NCI-H345 treated with DMSO at 0.1 percent for 48 hours (cell line): Measurements from ENCODE around the gene CHRM1.

Experiments used
- DNase-seq: peaks from one replicate; lab custom pipeline; 2025; ENCODE audit not compliant: unreplicated experiment; lab: John Stamatoyannopoulos, UW

Gene CHRM1

DNA sequence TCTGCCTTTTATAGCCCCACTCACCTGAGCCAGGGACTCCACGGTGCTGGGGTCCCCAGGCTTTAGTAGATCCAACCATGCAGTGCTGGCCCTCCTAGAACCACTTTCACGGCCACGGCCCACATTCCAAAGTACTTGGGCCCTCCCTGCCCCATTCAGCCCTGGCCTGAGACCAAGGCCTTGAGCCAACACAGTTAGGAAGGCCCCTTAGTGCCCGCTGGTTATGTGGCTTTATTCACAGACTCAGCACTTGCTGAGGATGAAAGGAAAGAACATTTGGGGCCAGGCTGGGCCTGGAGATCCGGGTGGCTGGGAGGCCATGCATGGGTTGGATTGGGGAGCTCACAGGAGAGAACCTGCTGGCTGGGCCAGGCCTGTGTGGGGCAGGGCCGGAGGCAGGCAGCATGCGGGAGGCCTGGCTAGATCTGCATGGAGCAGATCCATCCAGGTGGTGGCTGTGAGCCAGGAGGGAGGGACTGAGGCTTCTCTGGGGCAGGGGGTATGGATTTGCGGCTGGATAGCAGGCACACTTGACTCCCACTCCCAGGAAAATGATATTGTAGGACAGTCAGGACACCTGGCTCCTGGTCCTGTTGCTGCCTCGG is 12.6 kb downstream of the CHRM1 start:
- no peak for DNase-seq

DNA sequence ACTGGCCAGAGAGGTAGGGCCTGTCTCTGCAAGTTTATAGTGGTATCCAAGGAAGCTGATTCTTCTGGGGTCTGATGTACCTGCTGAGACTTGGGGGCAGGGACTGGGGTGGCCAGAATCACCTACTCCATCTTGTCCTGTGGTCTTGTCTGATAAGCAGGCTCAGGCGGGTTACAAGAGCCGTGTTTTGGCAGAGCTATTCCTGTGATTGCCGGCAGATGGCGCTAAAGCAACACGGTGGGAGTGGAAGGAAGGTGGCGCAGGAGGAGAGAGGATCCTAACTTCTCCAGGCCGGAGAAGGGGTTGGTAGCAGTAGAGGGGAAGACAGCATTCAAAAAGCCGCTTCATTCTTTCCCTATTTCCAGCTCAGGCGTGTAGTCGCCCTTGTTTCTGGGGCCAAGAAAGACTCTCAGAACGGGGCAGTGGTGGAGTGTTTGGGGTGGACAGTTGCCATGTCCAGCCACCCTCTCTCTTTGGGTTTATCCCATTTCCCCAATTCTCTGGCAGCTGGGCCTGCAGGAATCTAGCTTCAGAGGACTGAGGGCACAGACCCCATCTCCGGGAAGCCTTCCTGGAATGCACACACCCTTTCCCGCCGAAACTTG is 15.1 kb downstream of the CHRM1 start:
- peak; percentile 21 for DNase-seq

DNA sequence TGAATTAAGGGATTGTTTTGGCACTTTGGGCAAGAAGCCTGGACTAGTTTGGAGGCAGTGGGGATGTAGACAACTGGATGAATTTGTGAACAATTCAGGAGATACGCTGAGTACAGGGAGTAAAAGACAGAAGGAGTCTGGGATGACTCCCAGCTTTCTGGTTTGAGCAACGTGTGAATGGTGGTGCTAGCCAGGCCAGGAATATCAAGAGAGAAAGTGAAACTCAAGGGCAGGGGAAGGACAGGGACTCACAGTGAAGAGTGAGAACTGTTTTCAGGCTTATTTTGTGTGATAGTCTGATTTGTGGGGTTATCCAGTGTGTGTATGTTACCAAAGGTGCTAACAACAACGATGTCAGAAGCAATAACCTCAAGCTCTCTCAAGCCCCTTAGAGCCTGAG is 15.9 kb downstream of the CHRM1 start:
- no peak for DNase-seq

DNA sequence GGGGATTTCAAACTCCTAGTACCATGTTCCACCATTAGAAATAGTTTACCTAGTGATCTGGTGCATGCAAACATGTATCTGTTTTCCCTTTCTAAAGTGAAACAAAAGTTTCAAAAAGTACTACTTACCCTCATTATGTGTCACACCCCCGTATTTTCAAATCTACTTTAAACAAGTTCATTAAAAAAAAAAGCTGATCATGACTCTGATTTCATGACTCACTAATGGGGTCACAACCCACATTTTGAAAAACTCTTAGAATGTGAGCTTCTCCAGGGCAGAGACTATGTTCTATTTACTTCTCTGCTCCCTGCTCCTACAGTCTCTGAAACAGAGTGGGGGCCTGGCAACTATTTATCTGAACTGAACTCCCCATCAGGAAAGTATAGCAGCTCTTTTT is 18.2 kb downstream of the CHRM1 start:
- no peak for DNase-seq

DNA sequence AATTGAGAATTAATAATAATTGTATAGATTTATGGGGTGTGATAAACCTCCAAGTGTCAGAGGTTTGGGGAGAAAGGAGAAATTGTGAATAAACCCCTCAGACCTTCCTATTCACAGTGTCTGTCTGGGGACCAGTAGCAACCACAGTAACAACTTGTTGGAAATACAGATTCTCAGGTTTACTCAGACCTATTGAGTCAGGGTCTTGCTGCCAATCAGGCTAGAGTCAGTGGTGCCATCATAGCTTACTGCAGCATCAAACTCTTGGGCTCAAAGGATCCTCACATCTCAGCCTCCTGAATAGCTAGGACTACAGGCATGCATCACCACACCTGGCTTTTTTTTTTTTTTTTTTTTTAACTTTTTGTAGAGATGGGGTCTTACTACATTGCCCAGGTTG is 23.1 kb downstream of the CHRM1 start:
- no peak for DNase-seq

DNA sequence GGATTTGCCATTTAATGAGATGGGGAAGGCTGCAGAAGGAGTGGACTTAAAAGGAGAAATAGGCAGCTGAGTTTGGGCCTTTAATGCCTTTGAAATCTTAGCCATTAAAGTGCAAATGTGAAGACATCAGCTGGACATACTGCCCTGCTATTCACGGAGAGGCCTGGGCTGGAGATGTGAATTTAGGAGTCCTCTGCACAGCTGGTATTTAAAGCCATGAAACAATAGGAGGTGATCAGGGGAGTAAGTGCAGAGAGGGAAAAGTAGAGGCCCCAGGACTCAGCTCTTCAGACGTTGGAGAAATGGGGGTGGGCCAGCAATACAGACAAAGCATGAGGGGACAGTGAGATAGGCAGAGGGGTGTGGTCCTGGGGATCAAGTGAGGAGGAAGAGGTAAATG is 23.9 kb downstream of the CHRM1 start:
- DNase-seq, result no peak

DNA sequence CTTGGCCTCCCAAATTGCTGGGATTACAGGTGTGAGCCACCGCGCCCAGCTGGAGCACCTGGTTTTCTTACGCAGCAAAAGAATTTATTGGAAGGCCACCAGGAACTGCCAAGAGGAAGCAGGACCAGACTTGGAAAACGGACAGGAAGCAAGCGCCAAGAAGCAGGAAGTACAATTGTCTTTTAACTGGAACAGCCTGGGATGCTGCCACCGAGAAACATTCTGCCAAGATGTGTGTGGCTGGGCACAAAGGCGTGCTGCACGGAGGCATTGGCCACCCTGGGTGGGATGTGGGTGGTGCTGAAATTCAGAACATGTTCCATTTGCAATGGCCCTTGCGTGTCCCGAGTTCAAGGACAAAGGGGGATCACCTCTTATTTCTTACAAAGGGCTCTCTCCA is 25.1 kb downstream of the CHRM1 start:
- no peak for DNase-seq

DNA sequence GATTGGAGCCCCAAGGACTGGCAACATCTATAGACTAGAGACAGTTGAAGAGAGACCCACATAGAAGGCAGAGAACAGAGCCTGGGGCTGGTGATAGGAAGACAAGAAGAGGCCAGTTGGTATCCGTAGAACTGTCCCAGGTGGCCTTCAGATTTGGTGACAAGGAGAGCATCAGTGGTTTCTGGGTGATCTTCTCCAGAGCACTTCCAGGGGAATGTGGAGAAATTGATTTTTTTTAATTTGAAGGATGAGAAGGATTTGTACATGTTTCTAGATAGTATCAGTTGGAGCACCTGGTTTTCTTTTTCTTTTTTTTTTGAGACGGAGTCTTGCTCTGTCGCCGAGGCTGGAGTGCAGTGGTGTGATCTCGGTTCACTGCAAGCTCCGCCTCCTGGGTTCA is 25.7 kb downstream of the CHRM1 start:
- DNase-seq, result no peak

DNA sequence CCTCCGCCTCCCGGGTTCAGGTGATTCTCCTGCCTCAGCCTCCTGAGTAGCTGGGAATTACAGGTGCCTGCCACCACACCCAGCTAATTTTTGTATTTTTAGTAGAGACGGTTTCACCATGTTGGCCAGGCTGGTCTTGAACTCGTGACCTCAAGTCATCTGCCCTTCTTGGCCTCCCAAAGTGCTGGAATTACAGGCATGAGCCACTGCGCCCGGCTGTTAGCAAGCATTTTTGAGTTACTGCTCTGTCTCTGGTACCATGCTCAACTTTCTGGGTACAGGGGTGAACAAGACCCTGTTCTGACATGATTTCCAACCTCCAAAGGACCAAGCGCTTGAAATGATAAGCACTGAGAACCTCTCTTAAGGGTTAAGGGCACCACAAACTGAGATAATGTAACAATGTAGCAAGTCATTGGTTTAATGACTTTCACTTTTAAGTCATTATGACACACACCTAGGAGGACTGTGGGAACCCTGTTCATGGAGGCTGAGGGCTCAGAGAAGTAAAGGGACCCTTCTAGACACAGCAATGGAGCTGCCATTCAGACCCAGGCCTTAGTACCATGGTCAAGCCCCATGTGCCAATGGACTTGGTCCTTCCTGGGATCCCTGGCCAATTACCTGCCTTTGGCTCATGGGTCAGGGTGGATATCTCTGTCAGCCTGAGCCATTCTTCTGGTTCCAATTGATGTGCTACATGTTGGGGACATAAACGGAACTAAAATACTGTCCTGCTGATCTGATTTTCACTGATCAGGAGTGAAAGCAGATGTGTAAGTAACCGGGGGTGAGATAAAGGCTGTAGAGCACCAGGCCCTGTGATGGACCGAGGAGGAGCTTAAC is 28.9 kb downstream of the CHRM1 start:
- no peak for DNase-seq

DNA sequence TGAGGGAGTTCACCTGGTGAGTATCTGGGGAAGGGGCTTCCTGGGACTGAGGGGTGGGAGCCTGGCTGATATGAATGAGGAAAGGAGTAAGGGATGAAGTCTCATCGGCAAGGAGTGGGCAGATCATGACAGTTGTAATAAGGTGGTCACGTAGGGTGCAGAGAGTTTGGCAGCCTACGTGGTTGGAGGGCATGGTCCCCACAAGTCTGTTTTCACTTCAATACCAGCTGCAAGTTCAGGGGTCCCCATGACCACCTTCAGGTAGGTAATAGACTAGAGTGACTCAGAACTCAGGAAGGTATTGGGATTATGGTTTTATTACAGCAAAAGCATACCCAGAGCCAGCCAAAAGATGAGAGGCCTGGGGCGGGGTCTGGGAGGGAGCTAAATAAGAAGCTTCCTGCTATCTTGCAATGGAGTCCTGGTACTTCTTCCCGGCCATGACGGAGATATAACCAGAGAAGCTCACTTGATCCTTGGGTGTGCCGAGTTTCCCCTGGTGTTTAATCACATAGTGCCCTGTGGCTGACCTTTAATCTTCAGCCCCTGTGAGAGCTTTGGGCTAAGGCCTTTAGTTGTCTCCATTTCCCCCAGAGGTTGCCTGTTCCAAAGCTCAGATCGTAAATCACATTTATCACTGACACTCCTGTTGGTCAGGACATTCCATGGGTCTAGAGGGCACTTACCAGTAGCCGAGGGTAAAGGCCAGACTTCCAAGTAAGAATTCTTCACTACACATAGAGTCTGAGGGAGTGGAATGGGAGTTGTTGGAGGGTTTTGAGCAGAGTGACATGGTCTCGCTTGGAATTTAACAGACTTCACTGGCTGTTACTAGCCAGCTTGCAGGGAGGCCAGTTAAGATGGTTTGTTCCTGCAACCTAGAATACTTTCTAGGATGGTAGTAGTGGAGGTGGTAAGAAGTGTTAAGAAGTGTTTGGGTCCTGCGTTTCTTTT is 31.4 kb downstream of the CHRM1 start:
- DNase-seq, result no peak

DNA sequence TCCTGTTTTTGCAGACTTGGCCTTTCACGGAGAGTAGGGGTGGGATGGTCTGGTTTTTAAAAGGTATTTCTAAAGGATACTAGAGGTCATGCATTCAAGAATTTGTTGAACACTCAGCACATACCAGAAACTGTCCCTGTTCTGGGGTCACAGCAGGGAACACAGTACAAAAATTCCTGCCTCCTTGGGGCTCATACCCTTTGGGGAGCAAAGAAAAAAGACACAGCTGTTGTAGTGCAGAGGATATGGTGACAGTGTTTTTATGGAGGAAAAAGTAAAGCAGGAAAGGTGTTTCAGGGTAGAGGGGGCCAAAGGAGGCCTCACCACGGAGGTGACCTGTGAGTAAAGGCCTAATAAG is 32.1 kb downstream of the CHRM1 start:
- no peak for DNase-seq

DNA sequence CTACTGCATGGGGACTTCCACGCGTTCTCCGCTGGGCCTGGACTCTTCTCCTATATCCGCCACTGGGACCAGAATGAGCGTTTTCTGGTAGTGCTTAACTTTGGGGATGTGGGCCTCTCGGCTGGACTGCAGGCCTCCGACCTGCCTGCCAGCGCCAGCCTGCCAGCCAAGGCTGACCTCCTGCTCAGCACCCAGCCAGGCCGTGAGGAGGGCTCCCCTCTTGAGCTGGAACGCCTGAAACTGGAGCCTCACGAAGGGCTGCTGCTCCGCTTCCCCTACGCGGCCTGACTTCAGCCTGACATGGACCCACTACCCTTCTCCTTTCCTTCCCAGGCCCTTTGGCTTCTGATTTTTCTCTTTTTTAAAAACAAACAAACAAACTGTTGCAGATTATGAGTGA is 32.8 kb downstream of the CHRM1 start:
- DNase-seq, result no peak

DNA sequence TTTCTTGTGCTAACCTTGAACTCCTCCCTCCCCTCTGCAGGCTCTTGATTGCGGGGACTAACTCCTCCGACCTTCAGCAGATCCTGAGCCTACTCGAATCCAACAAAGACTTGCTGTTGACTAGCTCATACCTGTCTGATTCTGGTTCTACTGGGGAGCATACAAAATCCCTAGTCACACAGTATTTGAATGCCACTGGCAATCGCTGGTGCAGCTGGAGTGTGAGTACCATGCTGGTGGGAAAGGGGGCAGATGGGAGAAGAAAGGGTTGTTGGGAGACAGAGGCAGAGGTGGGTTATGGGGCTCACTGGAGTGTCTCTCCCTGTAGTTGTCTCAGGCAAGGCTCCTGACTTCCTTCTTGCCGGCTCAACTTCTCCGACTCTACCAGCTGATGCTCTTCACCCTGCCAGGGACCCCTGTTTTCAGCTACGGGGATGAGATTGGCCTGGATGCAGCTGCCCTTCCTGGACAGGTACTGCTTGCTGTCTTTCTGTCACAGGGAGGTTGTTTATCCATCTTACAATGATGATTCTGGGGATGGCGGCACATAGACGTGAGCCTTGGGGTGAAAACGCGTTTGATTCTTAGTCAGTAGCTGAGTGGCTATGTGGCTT is 35.9 kb downstream of the CHRM1 start:
- no peak for DNase-seq

DNA sequence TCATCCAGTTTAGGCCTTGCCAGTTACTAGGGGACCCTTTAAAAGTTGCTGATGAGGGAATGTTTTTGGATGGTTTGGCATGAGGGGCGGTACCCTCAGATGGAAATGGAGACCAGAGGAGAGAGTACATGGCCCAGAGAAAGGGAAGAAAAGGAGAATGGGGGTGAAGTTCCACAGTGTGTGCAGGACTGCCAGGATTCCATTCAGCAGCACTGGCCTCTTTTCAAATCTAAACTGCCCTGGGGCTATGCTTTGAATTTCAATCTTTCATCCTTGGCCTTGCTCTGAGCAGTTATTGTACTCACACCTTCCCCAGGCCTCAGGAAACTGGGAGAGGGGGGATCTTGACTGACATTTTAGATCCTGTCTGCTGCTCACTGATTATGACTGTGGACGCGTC is 37.5 kb downstream of the CHRM1 start:
- DNase-seq, result no peak

DNA sequence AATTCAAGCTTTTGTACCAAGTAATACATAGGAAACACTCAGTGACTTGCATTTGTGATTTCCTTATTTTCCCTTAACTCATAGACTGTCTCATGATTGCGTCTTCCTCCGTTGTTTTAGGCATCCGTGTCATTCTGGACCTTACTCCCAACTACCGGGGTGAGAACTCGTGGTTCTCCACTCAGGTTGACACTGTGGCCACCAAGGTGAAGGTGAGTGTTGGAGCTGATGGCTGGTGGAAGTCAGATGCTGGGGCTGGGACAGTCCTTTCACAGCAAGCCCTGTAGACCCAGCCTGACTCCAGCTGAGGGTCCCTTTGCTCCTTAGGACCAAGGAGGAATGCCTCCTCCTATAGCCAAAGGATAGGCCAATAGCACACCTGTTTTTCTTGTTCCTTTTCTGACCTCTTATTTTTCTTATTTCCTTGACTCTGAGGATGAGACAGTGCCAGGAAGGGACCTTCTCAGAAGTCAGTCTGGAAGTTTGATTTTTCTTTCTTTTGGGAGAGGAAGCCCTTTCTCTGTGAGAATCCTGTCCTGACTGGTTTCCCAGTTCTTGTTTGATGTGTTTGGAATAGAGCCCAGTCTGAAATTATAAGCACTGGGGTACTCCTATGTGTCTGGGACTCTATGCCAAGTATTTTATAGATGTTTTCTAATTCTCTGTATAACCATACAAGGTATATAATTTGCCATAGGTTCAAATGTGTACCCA is 38.2 kb downstream of the CHRM1 start:
- DNase-seq, result no peak

DNA sequence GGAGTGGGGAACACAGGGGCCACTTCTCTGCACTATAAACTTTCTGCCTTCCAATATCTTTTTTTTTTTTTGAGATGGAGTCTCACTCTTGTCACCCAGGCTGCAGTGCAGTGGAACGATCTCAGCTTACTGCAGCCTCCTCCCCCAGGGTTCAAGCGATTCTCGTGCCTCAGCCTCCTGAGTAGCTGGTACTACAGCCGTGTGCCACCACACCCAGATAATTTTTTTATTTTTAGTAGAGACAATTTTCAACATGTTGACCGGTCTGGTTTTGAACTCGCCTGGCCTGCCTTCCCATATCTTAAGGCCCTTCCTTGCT is 38.8 kb downstream of the CHRM1 start:
- no peak for DNase-seq

DNA sequence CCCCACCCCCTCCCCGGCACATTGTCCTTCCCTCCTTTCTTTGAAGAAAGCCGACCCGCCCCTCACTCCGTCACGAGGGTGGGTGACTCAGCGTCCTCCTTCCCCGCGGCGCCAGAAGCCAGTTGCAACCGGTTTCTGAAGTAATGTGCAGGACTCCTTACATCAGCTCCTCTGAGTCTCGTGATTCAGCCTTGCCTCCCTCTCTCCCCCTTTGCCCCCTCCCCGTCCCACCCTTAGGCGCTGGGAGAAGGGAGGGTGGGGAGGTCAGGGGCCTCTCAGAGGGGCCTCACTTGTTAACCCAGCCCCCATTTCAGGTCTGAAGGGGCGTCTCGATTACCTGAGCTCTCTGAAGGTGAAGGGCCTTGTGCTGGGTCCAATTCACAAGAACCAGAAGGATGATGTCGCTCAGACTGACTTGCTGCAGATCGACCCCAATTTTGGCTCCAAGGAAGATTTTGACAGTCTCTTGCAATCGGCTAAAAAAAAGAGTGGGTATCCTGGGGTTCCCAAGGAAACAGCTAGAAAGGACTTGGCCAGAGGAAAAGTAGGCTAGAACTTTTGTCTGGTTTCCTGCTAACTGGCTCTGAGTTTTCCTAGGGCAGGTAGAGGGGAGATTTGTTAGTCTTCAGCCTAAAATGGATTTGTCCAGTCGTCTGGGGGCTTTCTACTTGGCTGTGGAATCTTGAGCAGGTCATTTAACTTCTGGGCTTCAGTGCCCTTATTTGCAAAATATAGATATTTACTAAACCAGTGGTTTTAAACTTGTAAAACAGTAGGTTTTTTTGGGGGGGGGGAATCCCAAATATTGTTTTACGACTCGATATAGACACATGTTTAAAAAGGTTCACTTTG is 39.4 kb downstream of the CHRM1 start:
- DNase-seq, result peak; percentile 79

DNA sequence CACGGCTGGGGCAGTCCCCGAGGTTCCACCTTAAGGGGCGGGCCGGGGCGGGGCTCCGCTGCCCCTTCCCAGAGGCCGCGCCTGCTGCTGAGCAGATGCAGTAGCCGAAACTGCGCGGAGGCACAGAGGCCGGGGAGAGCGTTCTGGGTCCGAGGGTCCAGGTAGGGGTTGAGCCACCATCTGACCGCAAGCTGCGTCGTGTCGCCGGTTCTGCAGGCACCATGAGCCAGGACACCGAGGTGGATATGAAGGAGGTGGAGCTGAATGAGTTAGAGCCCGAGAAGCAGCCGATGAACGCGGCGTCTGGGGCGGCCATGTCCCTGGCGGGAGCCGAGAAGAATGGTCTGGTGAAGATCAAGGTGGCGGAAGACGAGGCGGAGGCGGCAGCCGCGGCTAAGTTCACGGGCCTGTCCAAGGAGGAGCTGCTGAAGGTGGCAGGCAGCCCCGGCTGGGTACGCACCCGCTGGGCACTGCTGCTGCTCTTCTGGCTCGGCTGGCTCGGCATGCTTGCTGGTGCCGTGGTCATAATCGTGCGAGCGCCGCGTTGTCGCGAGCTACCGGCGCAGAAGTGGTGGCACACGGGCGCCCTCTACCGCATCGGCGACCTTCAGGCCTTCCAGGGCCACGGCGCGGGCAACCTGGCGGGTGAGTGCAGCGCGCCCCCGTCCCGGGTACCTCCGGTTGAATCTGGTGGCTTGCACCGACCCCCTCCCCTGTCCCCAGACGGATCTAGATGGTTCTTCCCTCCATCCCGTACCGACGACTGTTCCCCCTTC is 40.2 kb downstream of the CHRM1 start, which contains the start of gene SLC3A2:
TSS of gene SLC3A2 (plus strand) at position 94 of the 776 bp plus-strand sequence. CDS start at position 222, 128 bp downstream.
- DNase-seq, result peak; percentile 79
